ENCODE results near the gene TM4SF1. TPM values are rescaled to one million over a fixed set of nuclear protein-coding genes. Genes with fewer than 3 reads are reported as not detected.
A peak's percentile ranks its signal among the peaks of the same experiment; 100 is the strongest.

The TM4SF1 gene
- total and polyA plus RNA-seq, 8 donors, result 29.8 to 468 (median 90.0) TPM

DNA sequence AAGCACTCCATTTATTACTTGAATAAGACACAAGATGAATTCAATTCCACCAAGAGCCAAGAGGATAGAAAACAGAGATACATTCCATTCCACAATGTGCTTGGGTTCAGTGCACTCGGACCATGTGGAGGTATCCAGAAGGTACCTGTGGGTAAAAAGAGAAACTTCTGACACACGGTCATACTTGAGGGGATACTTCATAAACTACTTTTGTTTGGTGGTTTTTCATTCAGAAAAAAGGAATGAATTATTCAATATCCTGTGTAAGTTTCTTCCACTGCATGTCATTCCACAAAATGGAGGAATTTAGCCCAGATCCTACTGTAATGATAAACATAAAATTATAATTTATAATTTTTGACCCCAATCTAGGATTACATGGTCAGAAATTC lies 5.7 kb downstream of the TM4SF1 start:
- intact Hi-C loops (cut with DNase I; ENCODE audit: low total_unique reads), result no loop called here
- H3K4me3 ChIP-seq, result peak overlapping the region in 1 of 4 donors; percentile 23
- H3K4me1 ChIP-seq, result peaks cover 34 to 84% (median 58%) of the 10 kb centered on the region in 4 donors
- H3K36me3 ChIP-seq, result peaks cover 0 to 28% (median 13%) of the 10 kb centered on the region in 4 donors
- no peaks in the 10 kb centered on the region for H3K27me3 ChIP-seq
- TF ChIP-seq EP300 (IDR thresholded peaks at IDR 0.05) (no peak), POLR2A (IDR thresholded peaks at IDR 0.05) (no peak), POLR2AphosphoS5 (IDR thresholded peaks at IDR 0.05) (no peak)
- TF ChIP-seq, protein P1, sequence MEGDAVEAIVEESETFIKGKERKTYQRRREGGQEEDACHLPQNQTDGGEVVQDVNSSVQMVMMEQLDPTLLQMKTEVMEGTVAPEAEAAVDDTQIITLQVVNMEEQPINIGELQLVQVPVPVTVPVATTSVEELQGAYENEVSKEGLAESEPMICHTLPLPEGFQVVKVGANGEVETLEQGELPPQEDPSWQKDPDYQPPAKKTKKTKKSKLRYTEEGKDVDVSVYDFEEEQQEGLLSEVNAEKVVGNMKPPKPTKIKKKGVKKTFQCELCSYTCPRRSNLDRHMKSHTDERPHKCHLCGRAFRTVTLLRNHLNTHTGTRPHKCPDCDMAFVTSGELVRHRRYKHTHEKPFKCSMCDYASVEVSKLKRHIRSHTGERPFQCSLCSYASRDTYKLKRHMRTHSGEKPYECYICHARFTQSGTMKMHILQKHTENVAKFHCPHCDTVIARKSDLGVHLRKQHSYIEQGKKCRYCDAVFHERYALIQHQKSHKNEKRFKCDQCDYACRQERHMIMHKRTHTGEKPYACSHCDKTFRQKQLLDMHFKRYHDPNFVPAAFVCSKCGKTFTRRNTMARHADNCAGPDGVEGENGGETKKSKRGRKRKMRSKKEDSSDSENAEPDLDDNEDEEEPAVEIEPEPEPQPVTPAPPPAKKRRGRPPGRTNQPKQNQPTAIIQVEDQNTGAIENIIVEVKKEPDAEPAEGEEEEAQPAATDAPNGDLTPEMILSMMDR (IDR thresholded peaks at IDR 0.05), result no peak
- no peak for DNase-seq
- no peaks in the 10 kb centered on the region for H3K9me3 ChIP-seq
- whole genome bisulfite sequencing, 5 donors, result 73 to 80% (median 77%) methylated on average over 2 of the region's 2 CpGs
- H3K27ac ChIP-seq, result peak overlapping the region; percentile 31 to 93 (median 69)

DNA sequence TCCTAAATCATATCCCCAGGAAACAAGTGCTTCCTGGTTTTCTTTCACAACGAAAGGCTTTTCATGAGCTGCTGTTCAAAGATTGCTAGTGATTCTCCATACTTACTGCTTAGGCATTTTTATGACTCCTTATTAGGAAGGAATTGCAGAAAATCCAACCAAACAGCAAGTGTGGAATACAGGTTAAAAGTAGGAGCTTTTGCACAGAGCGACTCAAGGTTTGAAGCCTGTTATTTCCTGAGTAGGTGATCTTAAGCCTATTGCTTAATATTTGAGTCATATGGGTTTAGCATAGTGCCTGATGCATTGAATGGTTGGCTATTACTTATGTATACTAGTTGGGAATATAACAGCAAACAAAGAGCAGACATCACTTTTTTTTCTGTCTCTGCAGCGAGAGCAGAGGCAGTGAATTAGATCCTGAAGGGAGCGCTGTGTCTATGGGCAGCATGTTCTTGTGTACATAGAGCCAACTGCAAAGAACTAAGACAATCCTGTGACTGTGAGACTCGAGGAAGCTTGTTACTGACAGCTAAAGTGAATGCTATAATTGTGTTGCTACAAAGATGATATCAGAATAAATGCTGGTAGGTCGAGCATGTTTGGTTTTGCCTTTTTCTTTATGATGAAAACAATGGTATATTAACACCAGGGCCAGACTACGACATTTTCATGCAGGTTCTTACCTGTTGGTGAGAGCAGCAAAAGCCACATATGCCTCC lies 6.3 kb downstream of the TM4SF1 start:
- no peaks in the 10 kb centered on the region for H3K27me3 ChIP-seq
- H3K9me3 ChIP-seq, result no peaks in the 10 kb centered on the region
- DNase-seq, result no peak
- intact Hi-C loops (cut with DNase I; ENCODE audit: low total_unique reads), result no loop called here
- peaks cover 34 to 84% (median 57%) of the 10 kb centered on the region in 4 donors for H3K4me1 ChIP-seq
- H3K36me3 ChIP-seq, result peaks cover 0 to 28% (median 13%) of the 10 kb centered on the region in 4 donors
- peak overlapping the region in 1 of 4 donors; percentile 23 for H3K4me3 ChIP-seq
- TF ChIP-seq EP300 (IDR thresholded peaks at IDR 0.05) (no peak), POLR2A (IDR thresholded peaks at IDR 0.05) (no peak), POLR2AphosphoS5 (IDR thresholded peaks at IDR 0.05) (peak in 2 of 3 donors; percentile 1 to 17)
- TF ChIP-seq, protein P1 (IDR thresholded peaks at IDR 0.05), result no peak
- H3K27ac ChIP-seq, result peak overlapping the region; percentile 61 to 93 (median 69)
- WGBS, 5 donors, result 41 to 51% (median 43%) methylated on average over 7 of the region's 7 CpGs

DNA sequence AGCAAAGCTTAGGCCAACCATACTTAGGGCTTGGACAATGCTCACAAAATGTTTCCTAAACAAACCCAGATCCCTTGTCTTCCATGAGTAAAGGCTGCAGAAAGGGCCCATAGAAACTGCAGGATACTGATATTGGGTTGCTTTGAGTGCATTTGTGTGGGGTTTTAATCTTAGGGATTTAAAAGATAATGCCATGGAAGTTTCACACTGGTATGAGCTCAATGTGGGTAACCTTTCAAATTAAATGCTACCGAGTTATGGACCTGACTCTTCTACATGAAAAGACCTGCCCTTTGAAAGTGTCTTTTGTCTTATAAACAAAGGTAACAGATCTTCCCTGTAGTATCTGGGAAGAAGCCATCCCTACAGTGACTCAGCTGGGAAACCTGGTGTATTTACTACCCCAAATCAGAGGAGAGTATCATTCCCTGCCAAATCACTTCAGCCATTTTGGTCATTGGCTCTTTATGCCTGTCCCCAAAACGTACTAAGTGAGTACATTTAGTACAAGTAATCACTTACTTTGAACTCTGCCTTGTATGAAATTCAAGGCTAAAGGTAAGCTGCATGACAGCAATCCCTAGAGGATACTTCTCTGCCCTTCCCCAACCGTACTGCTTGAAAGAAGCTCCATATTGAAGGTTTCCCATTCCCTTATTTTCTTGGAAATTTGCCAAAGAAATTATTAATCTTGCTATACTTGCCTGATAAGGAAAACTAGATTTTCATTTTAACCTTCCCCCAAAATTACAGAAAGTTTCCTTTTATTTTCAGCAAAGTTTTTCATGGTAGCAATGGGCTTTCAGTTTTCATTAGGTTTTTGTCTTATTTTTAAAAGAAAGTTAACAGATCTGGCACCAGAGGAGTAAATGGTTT lies 7.2 kb downstream of the TM4SF1 start:
- Histone ChIP-seq H3K4me3 (peak overlapping the region in 1 of 4 donors; percentile 23), H3K36me3 (peaks cover 0 to 27% (median 13%) of the 10 kb centered on the region in 4 donors), H3K4me1 (peaks cover 34 to 80% (median 55%) of the 10 kb centered on the region in 4 donors), H3K27ac (peak overlapping the region in 4 of 5 donors; percentile 68 to 93 (median 78)), H3K9me3 (no peaks in the 10 kb centered on the region), H3K27me3 (no peaks in the 10 kb centered on the region)
- DNase-seq, result no peak
- intact Hi-C loops (cut with DNase I; ENCODE audit: low total_unique reads), result no loop called here
- WGBS, 5 donors, result 29 to 42% (median 36%) methylated on average over 3 of the region's 3 CpGs
- TF ChIP-seq EP300 (IDR thresholded peaks at IDR 0.05), result no peak
- TF ChIP-seq, protein P1 (IDR thresholded peaks at IDR 0.05), result no peak
- TF ChIP-seq POLR2A (IDR thresholded peaks at IDR 0.05), result no peak
- TF ChIP-seq POLR2AphosphoS5 (IDR thresholded peaks at IDR 0.05), result no peak
